NCI-H2227 treated with DMSO at 0.1 percent for 48 hours (cell line): ENCODE results near the gene C5orf58.

Experiments
- DNase-seq: peaks from one replicate; lab custom pipeline; 2025; lab: John Stamatoyannopoulos, UW

C5orf58 gene

GRCh38 chr5:170256571-170256970, 23.8 kb downstream of the C5orf58 start:
- DNase-seq, result no peak

DNA sequence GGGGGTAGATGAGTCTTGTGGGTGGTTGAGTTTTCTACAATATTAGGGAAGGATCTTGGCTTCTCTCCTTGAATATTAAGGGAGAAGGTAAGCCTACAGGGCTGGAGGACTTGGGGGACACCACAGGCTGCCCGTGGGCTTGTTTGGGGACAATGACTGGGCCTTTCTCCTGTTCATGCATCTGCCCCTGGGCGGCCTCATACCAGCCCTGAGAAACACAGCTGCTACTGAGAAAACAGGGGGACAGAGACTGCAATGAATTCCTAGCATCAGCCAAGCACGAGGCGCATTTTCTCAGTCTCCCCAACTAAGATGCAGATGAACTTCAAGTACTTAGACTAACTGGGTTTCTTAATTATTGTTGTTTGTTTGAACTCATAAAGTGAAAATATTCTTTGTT, 24.6 kb downstream of the C5orf58 start:
- no peak for DNase-seq

- no peak for DNase-seq
These were observed 28.8 kb downstream of the C5orf58 start for GRCh38 chr5:170261528-170262043.

- DNase-seq, result no peak
These were observed 29.6 kb downstream of the C5orf58 start for GRCh38 chr5:170262061-170263045.

- no peak for DNase-seq
These were observed 31.1 kb downstream of the C5orf58 start for GRCh38 chr5:170263906-170264305.

DNA sequence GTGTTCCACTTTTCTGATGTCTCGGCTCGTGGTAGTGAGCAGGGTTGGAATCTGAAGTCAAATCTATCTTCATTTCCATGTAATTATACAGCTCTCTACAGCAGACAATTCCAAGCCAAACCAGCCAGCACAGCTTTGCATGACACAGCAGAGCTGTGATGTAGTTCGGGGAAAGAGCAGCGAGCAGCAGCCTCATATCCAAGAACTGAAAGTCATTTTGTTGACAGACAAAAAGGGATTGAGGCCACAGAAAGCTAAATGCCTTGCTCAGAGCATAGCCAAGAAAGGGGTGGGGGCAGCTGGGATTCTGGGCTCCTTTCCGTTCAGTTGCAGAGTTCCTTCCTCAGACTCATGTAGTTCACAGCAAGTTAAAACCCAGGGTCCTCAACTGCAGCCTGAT, 32.7 kb downstream of the C5orf58 start:
- peak; percentile 25 for DNase-seq

DNA sequence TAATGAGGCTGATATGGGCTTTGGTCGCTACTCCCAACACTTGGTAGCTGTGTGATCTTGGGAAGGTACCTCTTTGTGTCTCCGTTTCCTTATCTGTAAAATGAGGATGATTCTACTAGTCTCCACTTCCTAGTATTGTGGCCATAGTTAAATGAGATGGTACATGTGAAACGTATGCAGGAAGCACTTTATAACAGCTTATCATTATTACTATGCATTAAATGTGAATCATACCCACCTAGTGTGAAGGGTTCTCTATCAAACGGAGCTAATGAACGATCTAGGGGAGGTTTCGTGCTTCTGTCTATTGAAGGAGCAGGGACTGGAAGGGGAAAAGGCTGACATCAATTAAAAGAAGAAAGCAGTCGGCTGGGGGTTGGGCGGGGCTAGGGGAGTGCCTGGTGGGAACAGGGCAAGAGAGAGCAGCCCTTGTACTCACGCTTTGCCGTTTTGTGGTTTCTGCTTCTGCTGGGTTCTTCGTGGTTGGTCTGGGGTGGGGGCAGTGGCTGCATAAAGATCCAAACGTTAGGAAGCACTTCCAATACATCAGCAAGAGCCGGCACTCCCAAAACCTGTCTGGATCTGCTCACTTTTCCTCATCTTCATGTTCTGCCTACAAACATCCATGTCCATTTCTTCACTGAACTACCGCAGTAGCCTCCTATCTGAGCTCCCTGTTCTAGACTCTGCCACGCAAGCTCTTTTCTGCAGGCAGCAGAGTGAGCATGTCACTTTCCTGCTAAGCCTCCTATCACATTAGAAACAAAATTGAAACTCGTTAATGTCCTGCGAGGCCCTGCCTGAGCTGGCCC, 34.0 kb downstream of the C5orf58 start:
- DNase-seq, result no peak

- peak; percentile 43 for DNase-seq
These were observed 34.8 kb downstream of the C5orf58 start for GRCh38 chr5:170267431-170268152.

GRCh38 chr5:170268153-170268689, 35.4 kb downstream of the C5orf58 start:
- DNase-seq, result no peak

GRCh38 chr5:170268884-170269283, 36.1 kb downstream of the C5orf58 start:
- DNase-seq, result no peak

GRCh38 chr5:170269579-170269978, 36.8 kb downstream of the C5orf58 start:
- no peak for DNase-seq

- no peak for DNase-seq
These were observed 37.7 kb downstream of the C5orf58 start for GRCh38 chr5:170270293-170271069.

- DNase-seq, result no peak
These were observed 41.4 kb downstream of the C5orf58 start for GRCh38 chr5:170273968-170274710.

DNA sequence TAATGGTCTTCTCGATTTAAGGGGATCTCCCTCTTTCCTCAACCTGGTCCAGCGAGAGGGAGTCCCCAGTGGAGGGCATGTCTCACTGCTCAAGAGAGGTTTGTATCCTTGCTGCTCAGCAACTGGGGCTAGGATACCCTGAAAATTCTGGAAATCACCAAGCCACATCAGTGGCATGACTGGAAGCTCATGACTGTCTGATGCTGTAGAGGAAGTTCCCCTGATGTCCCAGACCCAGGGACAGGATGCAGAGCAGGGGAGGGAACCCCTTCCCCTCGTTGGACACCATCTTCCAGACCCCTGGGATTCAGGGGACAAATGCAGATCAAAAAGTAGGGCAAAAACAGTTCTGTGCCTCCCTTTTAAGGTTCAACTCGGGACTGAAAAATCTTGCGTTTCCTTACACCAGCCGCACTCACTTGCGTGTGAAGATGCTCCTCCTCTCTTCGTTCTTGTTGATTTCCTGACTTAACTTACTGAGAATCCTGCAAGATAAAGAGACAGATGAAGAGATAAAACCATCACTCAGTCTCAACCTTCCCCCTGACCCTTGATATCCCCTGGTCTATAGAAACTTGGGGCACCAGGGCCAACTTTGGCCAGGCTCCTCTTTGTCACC, 42.7 kb downstream of the C5orf58 start:
- DNase-seq, result no peak

GRCh38 chr5:170276140-170276539, 43.4 kb downstream of the C5orf58 start:
- DNase-seq, result no peak

DNA sequence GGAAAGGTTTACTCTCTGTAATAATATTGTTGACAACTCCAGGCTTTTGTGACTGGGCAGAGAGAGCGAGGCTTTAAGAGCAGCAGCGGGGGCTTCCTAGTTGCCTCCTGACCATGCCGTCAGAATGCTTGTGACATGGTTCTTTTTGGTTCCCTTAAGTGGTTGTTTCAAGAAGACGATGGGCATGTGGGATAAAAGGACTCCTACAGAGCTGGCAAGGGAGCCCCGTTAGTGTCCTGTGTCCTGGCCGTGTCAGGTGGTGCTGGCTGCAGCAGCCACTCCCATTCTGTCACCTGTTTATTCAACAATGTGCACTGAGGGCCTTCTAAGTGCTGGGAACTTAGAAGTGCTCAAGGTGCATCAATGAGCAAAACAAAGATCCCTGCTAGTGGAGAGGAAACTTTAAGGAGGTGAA, 45.1 kb downstream of the C5orf58 start:
- no peak for DNase-seq

- DNase-seq, result no peak
These were observed 46.0 kb downstream of the C5orf58 start for GRCh38 chr5:170278611-170279458.

DNA sequence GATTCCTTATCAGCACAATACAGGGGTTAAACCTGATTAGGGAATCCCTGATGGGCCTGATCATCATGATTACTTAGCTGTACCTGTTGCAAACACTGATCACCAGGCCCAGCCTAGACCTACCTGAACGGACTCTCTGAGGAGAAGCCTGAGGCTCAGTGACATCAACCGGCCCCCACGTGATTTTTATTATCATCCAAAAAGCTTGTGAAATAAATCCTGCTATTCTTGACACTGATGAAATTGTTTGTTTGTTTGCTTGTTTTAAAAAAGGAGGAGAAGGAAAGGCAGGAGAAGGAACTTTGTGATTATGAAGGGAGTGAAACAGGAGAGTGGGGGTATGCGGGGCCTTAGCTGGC, 46.7 kb downstream of the C5orf58 start:
- DNase-seq, result no peak

DNA sequence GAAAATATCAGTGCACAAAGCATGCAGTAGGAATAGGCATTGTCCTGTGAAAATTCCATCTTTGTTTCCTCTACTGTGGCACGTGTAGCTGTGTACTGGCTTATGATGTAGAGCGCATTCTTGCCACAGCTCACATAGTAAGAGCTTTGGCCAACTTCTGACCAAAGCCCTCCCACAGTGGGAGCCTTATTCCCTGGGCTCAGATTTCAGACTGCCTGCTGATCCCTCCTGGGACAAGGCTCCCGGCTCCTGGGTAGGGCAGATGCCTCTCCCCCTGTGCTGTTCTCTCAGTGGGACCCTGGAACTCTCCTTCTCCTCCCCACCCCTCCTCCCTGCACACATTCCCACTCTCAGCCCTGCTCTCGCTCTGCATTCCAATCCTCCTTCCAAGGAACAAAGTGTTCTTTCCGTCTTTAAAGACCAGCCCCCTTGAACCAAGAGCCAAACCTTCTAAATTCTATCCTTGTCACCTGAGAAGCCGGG, 47.3 kb downstream of the C5orf58 start:
- DNase-seq, result no peak
